Putamen (tissue), 1 donor: ENCODE measurements around the gene NRL.
"Not testable (repeated sequence)": the region's sequence is repeated elsewhere in the genome, so short reads cannot be mapped to it uniquely, and the experiment has no call there.

Experiments used
- DNase-seq: peaks from one replicate; pipeline ENCODE4 v3.0.0-alpha.2; 2016; ENCODE audit warnings: low spot score

NRL gene

DNA sequence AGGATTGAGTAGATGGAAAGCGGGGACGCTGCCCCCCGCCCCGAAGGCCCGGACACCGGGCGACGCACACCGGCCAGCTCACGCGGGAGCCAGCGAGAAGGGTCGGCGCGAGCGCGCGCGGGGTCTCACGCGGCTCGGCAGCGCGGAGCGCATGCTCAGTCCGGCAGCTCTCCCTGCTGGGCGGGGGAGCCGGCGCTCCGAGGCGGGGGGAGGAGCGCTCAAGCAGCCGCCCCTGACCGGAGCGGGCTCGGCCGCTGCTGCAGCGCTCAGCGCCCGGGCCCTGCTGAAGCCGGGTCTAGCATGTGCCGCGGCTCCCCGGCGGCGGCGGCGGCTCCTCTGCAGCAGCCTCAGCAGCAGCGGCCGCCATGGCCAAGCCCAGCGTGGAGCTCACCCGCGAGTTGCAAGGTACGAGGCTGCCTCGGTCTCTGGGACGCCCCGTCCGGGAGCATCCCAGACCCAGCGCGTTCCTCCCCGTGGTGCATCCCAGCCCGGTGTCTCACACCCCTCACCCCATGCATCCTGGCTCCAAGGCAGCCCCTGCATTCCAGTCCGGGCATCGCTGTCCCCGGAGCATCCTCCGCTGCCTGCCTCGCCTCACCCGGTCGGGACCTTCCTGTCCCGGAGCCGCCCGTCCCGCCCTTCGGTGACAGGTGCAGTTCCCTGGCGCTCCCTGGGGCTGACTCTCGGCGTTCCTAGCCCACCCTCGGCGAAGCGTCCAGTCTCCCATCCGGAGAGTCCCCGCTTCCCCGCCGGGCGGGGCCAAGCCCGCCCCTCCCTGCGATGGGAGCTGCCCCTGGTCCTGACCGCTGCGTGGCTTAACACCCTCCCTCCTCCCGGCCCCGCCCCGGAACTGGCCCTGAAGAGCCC, 62.7 kb downstream of the NRL start, which contains the start of gene CARMIL3:
Gene CARMIL3 (plus strand): TSS at position 221 of the 867 bp plus-strand sequence. CDS start 145 bp downstream, at position 366.
- peak; percentile 77 for DNase-seq

DNA sequence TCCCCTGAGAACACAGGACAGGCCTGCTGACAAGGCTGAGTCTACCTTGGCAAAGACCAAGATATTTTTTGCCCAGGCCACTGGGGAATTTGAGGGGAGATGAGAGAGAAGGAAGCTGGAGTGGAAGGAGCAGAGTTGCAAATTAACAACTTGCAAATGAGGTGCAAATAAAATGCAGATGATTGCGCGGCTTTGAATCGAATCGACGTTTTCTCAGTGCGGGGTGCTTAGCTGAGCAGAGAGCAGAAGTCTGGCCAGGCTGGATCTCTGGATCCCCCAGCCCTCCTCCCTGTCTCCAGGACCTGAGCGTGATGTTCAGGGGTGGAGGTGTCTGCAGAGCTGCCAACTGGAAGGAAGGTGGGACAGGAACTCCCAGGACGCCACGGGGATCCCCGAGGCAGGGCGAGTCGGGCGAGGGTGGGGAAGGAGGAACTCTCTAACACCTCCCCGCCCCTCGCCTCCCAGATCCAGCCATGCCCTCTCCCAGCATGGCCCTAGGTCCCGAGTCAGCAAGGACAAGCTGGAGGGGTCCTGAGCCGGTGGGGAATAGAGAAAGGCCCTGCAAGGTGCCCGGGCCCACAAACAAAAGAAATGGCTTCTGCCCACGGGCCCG, 63.5 kb downstream of the NRL start:
- DNase-seq: peak; percentile 37

DNA sequence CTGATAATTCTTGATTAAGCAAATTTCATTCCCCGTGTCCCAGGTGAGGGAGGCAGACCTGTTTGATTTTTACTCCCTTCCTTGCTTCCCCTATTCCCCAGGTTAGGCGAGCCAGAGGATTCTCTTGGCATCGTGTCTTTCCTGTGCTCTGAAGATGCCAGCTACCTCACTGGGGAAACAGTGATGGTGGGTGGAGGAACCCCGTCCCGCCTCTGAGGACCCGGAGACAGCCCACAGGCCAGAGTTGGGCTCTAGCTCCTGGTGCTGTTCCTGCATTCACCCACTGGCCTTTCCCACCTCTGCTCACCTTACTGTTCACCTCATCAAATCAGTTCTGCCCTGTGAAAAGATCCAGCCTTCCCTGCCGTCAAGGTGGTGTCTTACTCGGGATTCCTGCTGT, 64.0 kb downstream of the NRL start:
- DNase-seq: not testable (repeated sequence)

DNA sequence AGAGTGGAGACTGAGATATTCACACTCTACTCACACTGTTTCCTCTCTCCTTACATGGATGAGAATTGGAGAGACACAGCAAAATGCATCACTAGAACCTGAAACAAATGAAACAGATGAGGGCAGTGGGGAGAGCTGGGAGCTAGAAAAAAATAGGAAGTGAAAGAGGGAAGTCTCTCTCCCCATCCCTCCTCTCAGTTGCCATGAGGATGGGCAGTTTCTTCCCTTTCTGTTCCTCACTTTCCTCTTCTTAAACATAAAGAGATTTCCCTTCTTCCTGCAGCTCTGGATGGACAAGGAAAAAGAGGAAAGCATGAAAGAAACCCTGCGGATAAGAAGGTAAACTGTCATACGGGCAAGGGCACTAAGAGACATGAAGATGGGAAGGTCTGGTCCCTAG, 65.7 kb downstream of the NRL start:
- not testable (repeated sequence) for DNase-seq

DNA sequence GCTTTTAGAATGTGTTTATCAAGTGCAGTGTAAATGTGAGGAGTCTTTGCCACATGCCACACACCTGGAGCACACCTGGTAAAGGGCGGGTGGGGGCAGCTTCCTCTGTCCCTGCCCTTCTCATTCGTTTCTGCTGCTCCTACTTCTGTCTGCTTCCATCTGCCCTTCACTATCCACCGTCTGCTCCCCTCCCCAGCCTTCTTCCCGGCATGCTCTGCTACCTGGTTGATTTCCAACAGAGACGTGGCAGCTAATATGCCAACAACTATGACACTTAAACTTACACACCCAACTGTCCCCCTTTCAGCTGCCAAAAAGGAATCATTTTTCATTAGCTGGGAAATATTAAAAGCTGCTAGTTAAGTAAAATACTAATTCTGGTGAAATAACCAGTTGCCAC, 72.0 kb downstream of the NRL start:
- no peak for DNase-seq

DNA sequence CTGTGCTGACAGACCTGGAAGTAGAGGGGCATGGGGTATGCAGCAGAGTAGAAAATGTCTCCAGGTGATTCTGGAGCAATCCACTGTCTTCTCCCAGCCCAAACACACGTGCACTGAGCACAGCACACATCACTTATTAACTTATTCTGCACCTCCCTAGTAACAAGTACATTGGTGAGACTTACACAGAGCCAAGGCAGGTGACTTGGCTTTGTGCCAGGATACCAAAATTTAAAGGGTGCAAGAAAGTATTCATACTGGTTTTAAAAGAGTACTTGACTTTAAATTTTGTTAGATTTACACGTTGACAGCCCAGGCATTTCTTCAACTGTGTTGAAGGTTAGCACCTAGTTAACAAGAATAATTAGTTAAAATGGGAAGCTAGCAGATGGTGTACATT, 74.1 kb downstream of the NRL start:
- no peak for DNase-seq

DNA sequence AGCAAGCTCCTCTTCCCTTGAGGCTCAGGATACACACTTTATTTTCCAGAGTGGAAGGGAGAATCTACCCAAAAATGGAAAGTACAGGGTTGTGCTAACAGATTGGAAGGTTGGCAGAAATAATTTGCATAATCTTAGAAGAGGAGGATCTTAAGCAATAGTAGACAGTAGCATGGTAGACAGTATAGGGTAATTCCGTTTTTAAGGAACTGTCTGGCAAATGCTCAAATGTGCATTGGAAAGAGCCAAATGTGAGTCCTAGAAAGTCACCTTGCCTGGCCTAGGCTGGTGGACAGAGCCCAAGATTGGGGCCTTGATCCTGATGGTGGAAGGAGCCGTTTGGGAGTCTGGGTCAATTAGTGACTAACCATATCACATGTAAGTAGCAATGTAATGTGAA, 76.1 kb downstream of the NRL start:
- no peak for DNase-seq

DNA sequence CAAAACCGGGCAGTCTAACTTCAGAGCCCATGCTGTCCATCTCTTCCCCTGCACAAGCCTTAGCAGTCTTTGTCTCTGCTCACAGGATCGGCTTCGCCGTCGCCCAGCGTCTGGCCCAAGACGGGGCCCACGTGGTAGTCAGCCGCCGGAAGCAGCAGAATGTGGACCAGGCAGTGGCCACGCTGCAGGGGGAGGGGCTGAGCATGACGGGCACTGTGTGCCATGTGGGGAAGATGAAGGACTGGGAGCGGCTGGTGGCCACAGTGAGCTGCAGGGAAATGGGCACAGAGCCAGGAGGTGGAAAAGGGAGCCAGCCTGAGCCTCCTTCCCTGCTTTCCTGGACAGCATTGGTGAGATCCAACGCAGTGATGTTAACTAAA, 77.1 kb downstream of the NRL start:
- DNase-seq: no peak

DNA sequence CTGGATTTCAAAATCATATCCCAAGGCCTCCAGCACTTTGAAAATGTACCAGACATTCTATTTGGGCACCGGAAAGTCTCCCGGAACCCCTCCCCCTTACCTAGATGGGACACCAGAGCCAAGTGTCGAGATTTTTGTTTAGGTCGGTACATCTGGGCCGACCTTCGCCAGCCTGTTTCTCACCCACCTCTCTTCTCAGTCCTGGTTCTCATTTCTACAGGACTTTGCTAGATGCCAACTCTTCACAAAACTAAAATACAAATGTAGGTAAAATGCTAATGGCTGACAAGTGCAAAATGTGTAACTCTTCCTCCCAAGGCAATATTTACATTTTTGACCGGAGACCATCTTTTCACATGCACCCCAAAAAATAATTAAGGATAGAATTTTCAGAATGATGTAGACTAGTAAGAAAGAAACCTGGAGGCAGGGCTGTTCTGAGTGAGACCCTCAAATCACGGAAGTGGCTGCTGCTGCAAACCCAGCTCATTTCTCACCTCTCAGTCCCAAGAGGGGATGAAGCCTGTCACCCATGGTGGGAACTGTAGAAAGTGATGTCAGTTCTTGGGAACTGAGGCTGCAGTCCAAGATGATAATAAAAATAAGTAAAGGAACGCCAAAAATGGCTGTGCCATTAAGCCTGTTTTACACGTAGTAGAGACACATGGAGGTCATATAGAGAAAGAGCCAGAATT, 77.6 kb downstream of the NRL start:
- DNase-seq: not testable (repeated sequence)

DNA sequence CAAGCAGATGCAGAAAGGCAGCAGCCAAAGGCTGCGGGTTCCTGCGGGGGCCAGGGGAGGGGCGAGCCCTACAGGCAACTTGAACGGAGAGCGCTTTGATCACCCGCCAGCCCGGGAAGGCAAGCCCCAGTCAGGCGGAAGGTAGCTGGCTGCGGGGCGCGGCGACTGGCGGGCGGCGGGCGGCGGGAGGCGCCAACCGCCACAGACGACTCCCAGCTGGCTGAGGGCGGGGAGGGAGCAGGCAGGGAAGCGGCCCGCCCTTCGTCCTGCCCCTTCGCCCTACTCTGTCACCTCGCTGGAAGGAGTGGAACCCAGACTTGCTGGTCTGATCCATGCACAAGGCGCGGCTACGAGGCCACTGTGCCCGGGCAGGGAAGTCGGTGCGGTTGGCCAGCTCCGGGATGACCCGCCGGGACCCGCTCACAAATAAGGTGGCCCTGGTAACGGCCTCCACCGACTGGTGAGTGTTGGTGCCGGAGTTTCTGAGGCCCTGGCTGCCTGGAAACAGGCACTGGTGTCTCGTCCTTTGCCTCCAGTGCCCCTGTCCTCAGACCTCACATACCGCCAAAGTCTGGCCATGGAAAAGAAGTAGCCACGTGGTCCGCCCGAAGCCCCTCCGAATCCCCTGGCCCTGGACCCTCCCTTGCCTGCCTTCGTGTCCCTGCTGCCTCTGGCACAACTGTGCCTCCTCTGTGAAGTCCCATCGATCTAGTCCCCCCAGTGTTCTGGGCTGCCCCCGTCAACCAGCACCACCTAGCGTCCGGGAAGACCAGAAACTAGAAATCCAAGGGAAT, 78.4 kb downstream of the NRL start:
- peak; percentile 84 for DNase-seq

DNA sequence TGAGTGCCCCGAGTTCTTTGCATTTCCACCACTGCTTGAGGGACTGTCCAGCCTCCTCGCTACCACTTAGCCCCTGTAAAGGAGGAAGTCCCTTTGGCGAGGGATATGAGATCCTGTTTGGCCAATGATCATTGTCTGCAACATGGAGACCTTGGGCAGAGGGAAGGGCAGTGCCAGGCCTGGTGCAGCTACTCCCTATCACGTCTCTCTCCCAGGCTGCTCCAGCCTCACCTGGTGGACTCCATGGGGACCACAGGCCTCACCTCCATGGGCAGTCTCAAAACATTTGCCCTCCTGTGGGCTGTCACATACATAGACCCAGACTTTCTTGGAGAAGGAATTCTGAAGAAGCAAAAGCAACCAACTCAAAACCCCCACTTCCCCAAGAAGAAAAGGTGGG, 79.0 kb downstream of the NRL start:
- not testable (repeated sequence) for DNase-seq

DNA sequence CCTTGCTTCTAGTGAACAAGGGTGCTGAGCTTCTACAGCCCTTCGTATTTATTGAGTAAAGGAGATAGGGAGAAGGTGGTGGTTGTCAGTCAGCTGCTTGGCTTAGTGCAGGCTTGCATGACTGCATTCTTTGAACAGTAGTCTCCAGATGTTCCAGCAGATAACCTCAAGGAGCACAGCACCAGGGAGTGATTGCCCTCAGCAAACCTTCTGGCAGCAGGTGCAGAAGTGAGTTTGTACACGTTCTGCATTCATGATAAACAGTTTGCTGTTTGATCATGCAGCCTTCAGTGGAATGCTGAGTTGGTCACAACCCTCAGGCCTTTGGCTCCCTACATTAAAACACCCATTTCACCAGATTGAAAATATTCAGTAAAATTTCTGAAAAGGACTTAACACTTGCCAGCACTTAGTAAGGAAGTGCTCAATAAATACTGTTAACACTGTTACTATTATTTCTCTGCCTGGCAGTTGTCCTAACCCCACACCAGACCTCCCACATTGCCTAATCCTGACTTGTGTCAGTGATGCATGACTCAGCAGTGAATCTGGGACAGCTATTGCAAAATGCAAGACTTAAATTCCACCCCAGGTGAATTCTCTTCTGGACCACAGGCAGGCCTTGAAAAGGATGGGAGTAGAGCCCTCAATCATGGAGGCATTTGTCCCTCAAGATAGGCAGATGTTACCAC, 81.9 kb downstream of the NRL start:
- peak; percentile 70 for DNase-seq

DNA sequence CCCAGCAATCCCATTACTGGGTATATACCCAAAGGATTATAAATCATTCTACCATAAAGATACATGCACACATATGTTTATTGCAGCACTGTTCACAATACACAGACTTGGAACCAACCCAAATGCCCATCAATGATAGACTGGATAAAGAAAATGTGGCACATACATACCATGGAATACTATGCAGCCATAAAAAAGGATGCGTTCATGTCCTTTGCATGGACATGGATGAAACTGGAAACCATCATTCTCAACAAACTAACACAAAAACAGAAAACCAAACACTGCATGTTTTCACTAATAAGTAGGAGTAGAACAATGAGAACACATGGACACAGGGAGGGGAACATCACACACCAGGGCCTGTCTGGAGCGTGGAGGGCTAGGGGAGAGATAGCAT, 83.4 kb downstream of the NRL start:
- DNase-seq: not testable (repeated sequence)

DNA sequence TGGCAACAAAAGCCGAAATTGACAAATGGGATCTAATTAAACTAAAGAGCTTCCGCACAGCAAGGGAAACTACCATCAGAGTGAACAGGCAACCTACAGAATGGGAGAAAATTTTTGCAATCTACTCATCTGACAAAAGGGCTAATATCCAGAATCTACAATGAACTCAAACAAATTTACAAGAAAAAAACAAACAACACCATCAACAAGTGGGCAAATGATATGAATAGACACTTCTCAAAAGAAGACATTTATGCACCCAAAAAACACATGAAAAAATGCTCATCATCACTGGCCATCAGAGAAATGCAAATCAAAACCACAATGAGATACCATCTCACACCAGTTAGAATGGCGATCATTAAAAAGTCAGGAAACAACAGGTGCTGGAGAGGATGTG, 85.1 kb downstream of the NRL start:
- not testable (repeated sequence) for DNase-seq
